Trophoblast cell (in vitro differentiated cells and primary cell): ENCODE measurements around the gene ILF2.

ENCODE experiments used
- DNase-seq, 2 donors: peaks; one replicate each; pipeline ENCODE4 v3.0.0-alpha.2; 2016
- H2AFZ ChIP-seq: 2 replicates; pipeline ENCODE4 v1.6.1; 2013; ENCODE audit warnings: low read length, moderate library complexity, mild to moderate bottlenecking; ENCODE audit not compliant: insufficient read depth, poor library complexity
- H2AK5ac ChIP-seq: 2 replicates; pipeline ENCODE4 v1.6.1; 2013; ENCODE audit warnings: mild to moderate bottlenecking, low read length
- H2BK120ac ChIP-seq: 2 replicates; pipeline ENCODE4 v1.6.1; 2013; ENCODE audit warnings: low read length, mild to moderate bottlenecking, moderate library complexity; ENCODE audit not compliant: insufficient read depth, poor library complexity
- H2BK12ac ChIP-seq: 2 replicates; pipeline ENCODE4 v1.6.1; 2013; ENCODE audit warnings: mild to moderate bottlenecking, low read length, moderate library complexity
- H2BK5ac ChIP-seq: 2 replicates; pipeline ENCODE4 v1.6.1; 2013; ENCODE audit warnings: low read length, low read depth, moderate library complexity, mild to moderate bottlenecking; ENCODE audit not compliant: poor library complexity
- H3K14ac ChIP-seq: 2 replicates; pipeline ENCODE4 v1.6.1; 2013; ENCODE audit warnings: mild to moderate bottlenecking, low read length
- H3K18ac ChIP-seq: 2 replicates; pipeline ENCODE4 v1.6.1; 2013; ENCODE audit warnings: mild to moderate bottlenecking, low read length
- H3K23ac ChIP-seq: 2 replicates; pipeline ENCODE4 v1.6.1; 2013; ENCODE audit warnings: low read length
- H3K27ac ChIP-seq: 2 replicates; pipeline ENCODE4 v1.5.1; 2013; ENCODE audit warnings: low read depth, mild to moderate bottlenecking, inconsistent platforms, low read length, moderate library complexity
- H3K27me3 ChIP-seq: 2 replicates; pipeline ENCODE4 v1.6.1; 2013; ENCODE audit warnings: inconsistent platforms, mild to moderate bottlenecking, low read length, moderate library complexity; ENCODE audit not compliant: insufficient read depth
- H3K36me3 ChIP-seq, 2 experiments: 1 replicate in 1 of 2; 2 replicates in 1 of 2; pipeline ENCODE4 v1.6.1; 2013; ENCODE audit warnings: low read length in 2 of 2, mild to moderate bottlenecking in 2 of 2, moderate library complexity in 1 of 2; ENCODE audit not compliant: insufficient read depth in 2 of 2, control insufficient read depth in 1 of 2
- H3K4ac ChIP-seq: 2 replicates; pipeline ENCODE4 v1.6.1; 2013; ENCODE audit warnings: low read depth, mild to moderate bottlenecking, low read length, moderate library complexity
- H3K4me1 ChIP-seq, 2 experiments: 1 replicate in 1 of 2; 2 replicates in 1 of 2; pipeline ENCODE4 v1.6.1; 2013; ENCODE audit warnings: low read length in 2 of 2, mild to moderate bottlenecking in 2 of 2, moderate library complexity in 1 of 2; ENCODE audit not compliant: insufficient read depth in 2 of 2, control insufficient read depth in 1 of 2
- H3K4me2 ChIP-seq: 2 replicates; pipeline ENCODE4 v1.6.1; 2013; ENCODE audit warnings: inconsistent platforms, mild to moderate bottlenecking, low read length, moderate library complexity
- H3K4me3 ChIP-seq: 2 replicates; pipeline ENCODE4 v1.5.1; 2013; ENCODE audit warnings: mild to moderate bottlenecking, low read depth, low read length, inconsistent platforms
- H3K79me1 ChIP-seq: one replicate; pipeline ENCODE4 v1.6.1; 2013; ENCODE audit warnings: low read length
- H3K79me2 ChIP-seq: 2 replicates; pipeline ENCODE4 v1.6.1; 2013; ENCODE audit warnings: low read length, mild to moderate bottlenecking; ENCODE audit not compliant: control insufficient read depth, insufficient read depth, poor library complexity
- H3K9ac ChIP-seq: 2 replicates; pipeline ENCODE4 v1.6.1; 2013; ENCODE audit warnings: mild to moderate bottlenecking, low read length
- H3K9me3 ChIP-seq: 2 replicates; pipeline ENCODE4 v1.6.1; 2013; ENCODE audit warnings: low read depth, mild to moderate bottlenecking, control low read depth, inconsistent platforms, low read length; ENCODE audit not compliant: insufficient read depth
- H4K12ac ChIP-seq: 2 replicates; pipeline ENCODE4 v1.6.1; 2013; ENCODE audit warnings: low read depth, mild to moderate bottlenecking, low read length, moderate library complexity
- H4K8ac ChIP-seq: 2 replicates; pipeline ENCODE4 v1.6.1; 2013; ENCODE audit warnings: low read depth, mild to moderate bottlenecking, low read length, moderate library complexity
- H4K91ac ChIP-seq: one replicate; pipeline ENCODE4 v1.6.1; 2013; ENCODE audit warnings: low read depth, mild to moderate bottlenecking, low read length, moderate library complexity
- WGBS: extraction: QIAGEN DNeasy Blood & Tissue Kit; methylation state at CpG from one replicate; pipeline ENCODE4 v1.1.7; 2013; ENCODE audit warnings: missing lambda C conversion rate; ENCODE audit not compliant: insufficient read length, insufficient coverage; ENCODE audit errors: extremely low coverage; 5-methylcytosine and 5-hydroxymethylcytosine counted together

ILF2 gene

GRCh38 chr1:153688276-153688675 lies 17.5 kb upstream of the ILF2 start:
- no peak overlapping the region for H3K4me3 ChIP-seq
- H2BK120ac ChIP-seq = no peak overlapping the region
- H3K18ac ChIP-seq = no peak overlapping the region
- H3K4ac ChIP-seq = no peak overlapping the region
- no peak overlapping the region for H3K14ac ChIP-seq
- no peak overlapping the region for H2BK5ac ChIP-seq
- no peaks in the 10 kb centered on the region for H3K9me3 ChIP-seq
- no peak overlapping the region for H3K9ac ChIP-seq
- no peak overlapping the region for H2BK12ac ChIP-seq
- no peaks in the 10 kb centered on the region for H3K27me3 ChIP-seq
- no peak overlapping the region for H4K8ac ChIP-seq
- H3K23ac ChIP-seq = no peak overlapping the region
- H3K36me3 ChIP-seq = no peaks in the 10 kb centered on the region
- no CpG with 5 or more reads among the region's 7 CpGs for WGBS
- no peak overlapping the region for H4K12ac ChIP-seq
- no peak overlapping the region for H3K27ac ChIP-seq
- H4K91ac ChIP-seq = no peak overlapping the region
- no peak overlapping the region for H3K4me2 ChIP-seq
- H3K4me1 ChIP-seq = peaks cover 6 to 8% of the 10 kb centered on the region in 2 experiments
- no peaks in the 10 kb centered on the region for H3K79me1 ChIP-seq
- H2AFZ ChIP-seq = no peak overlapping the region
- no peaks in the 10 kb centered on the region for H3K79me2 ChIP-seq
- no peak overlapping the region for H2AK5ac ChIP-seq
- DNase-seq = no peak

DNA sequence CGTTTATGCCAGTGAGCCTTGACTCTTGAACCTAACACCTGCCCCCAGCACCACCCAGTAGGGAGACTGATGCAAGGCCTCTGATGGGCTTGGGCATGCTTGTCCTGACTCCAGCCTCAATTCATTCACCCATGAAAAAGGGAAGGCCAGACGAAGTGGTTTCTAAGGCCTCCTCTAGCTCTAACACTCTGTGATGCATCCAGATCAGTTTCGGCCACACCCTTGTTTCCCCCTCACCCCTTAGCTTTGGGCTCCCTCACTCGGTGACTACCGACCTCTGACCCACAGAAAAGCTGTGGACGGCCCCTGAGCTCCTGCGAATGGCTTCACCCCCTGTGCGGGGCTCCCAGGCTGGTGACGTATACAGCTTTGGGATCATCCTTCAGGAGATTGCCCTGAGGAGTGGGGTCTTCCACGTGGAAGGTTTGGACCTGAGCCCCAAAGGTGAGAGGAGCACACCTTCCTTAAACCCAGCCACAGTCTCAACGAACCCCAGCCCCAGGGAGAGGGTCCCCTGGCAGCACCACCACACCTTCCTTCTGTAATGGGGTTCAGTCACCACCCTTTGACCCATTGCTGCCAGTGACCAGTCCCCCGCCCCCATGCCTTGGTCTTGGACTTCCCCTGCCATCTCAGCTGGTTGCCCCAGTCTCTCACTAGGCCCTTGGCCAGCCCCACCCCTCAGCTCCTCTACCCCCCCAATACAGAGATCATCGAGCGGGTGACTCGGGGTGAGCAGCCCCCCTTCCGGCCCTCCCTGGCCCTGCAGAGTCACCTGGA lies 16.7 kb upstream of the ILF2 start:
- no peaks in the 10 kb centered on the region for H3K79me1 ChIP-seq
- H3K4ac ChIP-seq = no peak overlapping the region
- no peak overlapping the region for H2BK12ac ChIP-seq
- WGBS = no CpG with 5 or more reads among the region's 16 CpGs
- no peak overlapping the region for H4K12ac ChIP-seq
- no peak for DNase-seq
- no peak overlapping the region for H3K23ac ChIP-seq
- H3K4me2 ChIP-seq = no peak overlapping the region
- H3K4me3 ChIP-seq = no peak overlapping the region
- H3K9me3 ChIP-seq = no peaks in the 10 kb centered on the region
- H2BK120ac ChIP-seq = no peak overlapping the region
- H3K4me1 ChIP-seq = peaks cover 6 to 8% of the 10 kb centered on the region in 2 experiments
- no peak overlapping the region for H3K18ac ChIP-seq
- H3K79me2 ChIP-seq = no peaks in the 10 kb centered on the region
- H3K27me3 ChIP-seq = no peaks in the 10 kb centered on the region
- H2AK5ac ChIP-seq = no peak overlapping the region
- no peak overlapping the region for H3K9ac ChIP-seq
- no peak overlapping the region for H3K14ac ChIP-seq
- no peak overlapping the region for H2AFZ ChIP-seq
- no peak overlapping the region for H3K27ac ChIP-seq
- H4K91ac ChIP-seq = no peak overlapping the region
- no peaks in the 10 kb centered on the region for H3K36me3 ChIP-seq
- H4K8ac ChIP-seq = no peak overlapping the region
- H2BK5ac ChIP-seq = no peak overlapping the region

- Histone ChIP-seq H2AFZ (no peak overlapping the region), H3K9me3 (no peaks in the 10 kb centered on the region), H3K79me1 (no peaks in the 10 kb centered on the region), H3K36me3 (no peaks in the 10 kb centered on the region), H2AK5ac (no peak overlapping the region), H2BK120ac (no peak overlapping the region), H3K9ac (no peak overlapping the region), H3K4me1 (peaks cover 6 to 8% of the 10 kb centered on the region in 2 experiments), H3K4me2 (no peak overlapping the region), H3K4me3 (no peak overlapping the region), H4K8ac (no peak overlapping the region), H2BK5ac (no peak overlapping the region), H4K12ac (no peak overlapping the region), H4K91ac (no peak overlapping the region), H3K18ac (no peak overlapping the region), H2BK12ac (no peak overlapping the region), H3K14ac (no peak overlapping the region), H3K23ac (no peak overlapping the region), H3K27ac (no peak overlapping the region), H3K27me3 (peaks cover 4% of the 10 kb centered on the region), H3K4ac (no peak overlapping the region), H3K79me2 (no peaks in the 10 kb centered on the region)
- WGBS = no CpG with 5 or more reads among the region's 11 CpGs
- DNase-seq = no peak
Measured at GRCh38 chr1:153685544-153686340, 14.9 kb upstream of the ILF2 start.

GRCh38 chr1:153684892-153685291 lies 14.1 kb upstream of the ILF2 start:
- no peak overlapping the region for H3K4me2 ChIP-seq
- no peaks in the 10 kb centered on the region for H3K79me2 ChIP-seq
- H3K14ac ChIP-seq = no peak overlapping the region
- no peak overlapping the region for H3K18ac ChIP-seq
- no peaks in the 10 kb centered on the region for H3K9me3 ChIP-seq
- H2BK5ac ChIP-seq = no peak overlapping the region
- H3K4me1 ChIP-seq = peaks cover 6 to 8% of the 10 kb centered on the region in 2 experiments
- H4K12ac ChIP-seq = no peak overlapping the region
- no peaks in the 10 kb centered on the region for H3K79me1 ChIP-seq
- no peak overlapping the region for H2BK120ac ChIP-seq
- H3K36me3 ChIP-seq = no peaks in the 10 kb centered on the region
- no peak for DNase-seq
- H3K23ac ChIP-seq = no peak overlapping the region
- peaks cover 9% of the 10 kb centered on the region for H3K27me3 ChIP-seq
- H3K27ac ChIP-seq = no peak overlapping the region
- no peak overlapping the region for H3K4me3 ChIP-seq
- H3K4ac ChIP-seq = no peak overlapping the region
- H2AFZ ChIP-seq = no peak overlapping the region
- no peak overlapping the region for H2AK5ac ChIP-seq
- H3K9ac ChIP-seq = no peak overlapping the region
- no CpG with 5 or more reads among the region's 12 CpGs for WGBS
- H4K8ac ChIP-seq = no peak overlapping the region
- H4K91ac ChIP-seq = no peak overlapping the region
- no peak overlapping the region for H2BK12ac ChIP-seq
